Measurements from ENCODE around the gene MOG.
A peak's percentile ranks its signal among the peaks of the same experiment; 100 is the strongest.

Gene MOG

GRCh38 chr6:29656798-29657197 lies at the start of gene MOG:
Gene MOG (plus strand): TSS chr6:29657092. CDS start chr6:29657210, 118 bp downstream.
- no peak for DNase-seq

DNA sequence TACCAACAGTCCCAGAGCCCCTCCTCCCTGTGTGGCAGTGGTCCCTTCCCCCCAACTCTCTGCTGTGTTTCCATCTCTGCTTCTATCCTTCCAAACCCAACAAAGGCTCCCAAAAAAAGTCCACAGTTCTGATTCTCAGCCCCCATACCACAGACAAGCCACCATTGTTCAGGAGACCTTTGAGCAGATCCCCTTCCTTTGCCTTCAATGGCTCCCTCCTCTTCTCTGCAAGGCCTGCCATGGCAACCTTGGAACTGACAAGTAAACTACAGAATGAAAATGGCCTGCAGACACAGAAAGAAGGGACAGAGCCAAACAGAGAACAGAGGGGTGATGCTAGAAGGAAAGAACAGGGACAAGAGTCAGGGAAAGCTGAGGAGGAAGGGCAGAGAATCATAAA lies 48.8 kb upstream of the MOG start:
- DNase-seq: no peak

- DNase-seq: no peak
These were observed 46.4 kb upstream of the MOG start for GRCh38 chr6:29610540-29610939.

GRCh38 chr6:29611426-29611825 lies 45.5 kb upstream of the MOG start:
- no peak for DNase-seq

DNA sequence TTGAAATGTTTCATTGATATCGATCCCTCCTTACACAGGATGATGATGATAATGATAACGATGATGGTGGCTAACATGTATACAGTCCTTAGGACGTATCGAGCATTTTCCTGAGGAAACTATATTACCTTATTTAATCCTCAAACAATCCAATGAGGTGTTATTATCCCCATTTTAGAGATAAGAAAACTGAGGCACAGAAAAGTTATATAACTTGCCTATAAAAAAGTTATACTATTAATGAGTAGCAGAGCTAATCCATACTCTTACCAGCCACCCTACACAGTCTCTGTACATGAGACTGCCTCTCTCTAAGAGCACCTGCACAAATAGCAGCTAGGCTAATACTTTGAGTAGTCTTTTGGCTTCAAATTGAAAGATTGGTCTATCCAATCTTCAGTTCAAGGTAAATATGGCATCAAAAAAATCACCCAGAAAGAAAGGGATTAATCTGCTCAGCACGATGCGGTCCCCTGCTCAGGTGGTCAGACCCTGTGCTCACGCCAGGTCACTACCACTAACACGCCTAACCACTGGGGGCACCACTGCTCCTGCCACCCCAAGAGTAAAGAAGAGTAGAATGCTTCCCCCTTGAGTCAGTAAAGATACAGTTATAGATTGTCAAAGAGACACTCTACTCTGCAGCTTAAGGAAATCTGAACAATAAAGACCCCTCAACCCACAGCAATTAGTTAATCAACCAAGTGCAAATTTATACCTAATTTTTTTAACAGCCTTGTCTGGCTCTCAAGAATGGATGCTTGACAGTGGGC lies 38.9 kb upstream of the MOG start:
- DNase-seq: peak; percentile 6

GRCh38 chr6:29619578-29620160 lies 37.2 kb upstream of the MOG start:
- DNase-seq: no peak

DNA sequence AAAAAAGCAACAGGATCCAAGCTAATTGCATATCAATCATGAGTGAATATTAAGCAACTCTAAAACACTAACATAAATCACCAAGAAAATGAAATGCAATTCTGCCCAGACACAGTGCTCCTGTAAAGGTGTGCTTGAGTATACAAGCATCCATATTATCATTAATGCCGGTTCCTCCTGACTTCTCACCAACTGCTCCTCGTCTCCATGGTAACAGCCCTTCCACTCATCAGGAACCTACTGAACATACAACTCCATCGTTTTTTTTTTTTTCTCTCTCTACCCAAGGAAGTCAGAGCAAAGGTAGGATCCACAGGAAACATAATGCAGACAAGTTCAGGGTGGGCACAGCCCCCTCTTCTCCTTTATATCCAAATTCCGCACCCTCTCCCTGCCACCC lies 36.3 kb upstream of the MOG start:
- no peak for DNase-seq

DNA sequence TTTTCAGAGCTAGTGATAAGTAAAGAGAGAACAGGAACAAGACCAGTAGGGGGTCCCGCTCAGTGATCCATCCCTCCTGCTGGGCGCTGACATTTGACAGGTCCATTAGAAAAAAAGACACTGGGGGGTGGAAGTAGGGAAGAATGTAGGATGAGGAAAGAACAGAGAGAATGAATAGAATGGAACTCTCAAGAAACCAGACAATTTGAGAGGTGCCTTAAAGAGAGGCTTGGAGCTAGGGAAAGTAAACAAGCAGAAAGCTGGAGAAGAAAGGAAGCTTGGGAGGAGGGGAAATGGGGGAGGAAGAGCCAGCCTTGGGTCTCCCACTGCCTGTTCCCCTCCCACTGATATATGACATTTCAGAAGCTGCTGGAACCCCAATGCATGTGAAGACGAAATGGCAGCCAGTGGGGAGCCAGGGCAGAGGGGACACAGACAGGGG lies 32.4 kb upstream of the MOG start:
- no peak for DNase-seq

DNA sequence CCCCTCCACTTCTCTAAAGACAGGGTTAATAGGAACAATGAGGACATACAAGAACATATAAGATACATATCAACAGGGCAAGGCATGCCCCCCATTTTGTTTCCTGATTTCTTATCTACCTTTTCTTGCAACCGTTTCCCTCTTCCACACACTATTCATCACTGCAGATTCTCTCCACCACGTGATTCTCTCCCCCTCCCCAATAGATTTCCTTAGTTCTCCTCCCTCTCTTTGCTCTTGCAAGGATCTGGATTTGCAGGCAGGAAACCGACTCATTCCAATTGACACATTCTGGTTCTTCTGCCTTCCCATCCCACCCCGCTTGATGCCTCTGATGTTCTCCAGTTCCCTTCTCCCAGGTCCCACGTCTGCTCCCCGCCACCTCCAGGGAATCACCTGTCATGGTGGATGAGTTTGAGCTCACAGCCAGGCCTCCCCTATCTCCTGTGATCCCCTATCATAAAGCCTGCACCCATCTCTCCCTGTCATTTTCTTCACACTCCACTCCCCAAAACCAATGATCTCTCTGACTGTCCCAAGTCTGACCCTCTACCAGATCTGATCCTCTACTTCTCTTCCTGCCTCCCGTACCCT lies 31.5 kb upstream of the MOG start:
- DNase-seq: no peak

DNA sequence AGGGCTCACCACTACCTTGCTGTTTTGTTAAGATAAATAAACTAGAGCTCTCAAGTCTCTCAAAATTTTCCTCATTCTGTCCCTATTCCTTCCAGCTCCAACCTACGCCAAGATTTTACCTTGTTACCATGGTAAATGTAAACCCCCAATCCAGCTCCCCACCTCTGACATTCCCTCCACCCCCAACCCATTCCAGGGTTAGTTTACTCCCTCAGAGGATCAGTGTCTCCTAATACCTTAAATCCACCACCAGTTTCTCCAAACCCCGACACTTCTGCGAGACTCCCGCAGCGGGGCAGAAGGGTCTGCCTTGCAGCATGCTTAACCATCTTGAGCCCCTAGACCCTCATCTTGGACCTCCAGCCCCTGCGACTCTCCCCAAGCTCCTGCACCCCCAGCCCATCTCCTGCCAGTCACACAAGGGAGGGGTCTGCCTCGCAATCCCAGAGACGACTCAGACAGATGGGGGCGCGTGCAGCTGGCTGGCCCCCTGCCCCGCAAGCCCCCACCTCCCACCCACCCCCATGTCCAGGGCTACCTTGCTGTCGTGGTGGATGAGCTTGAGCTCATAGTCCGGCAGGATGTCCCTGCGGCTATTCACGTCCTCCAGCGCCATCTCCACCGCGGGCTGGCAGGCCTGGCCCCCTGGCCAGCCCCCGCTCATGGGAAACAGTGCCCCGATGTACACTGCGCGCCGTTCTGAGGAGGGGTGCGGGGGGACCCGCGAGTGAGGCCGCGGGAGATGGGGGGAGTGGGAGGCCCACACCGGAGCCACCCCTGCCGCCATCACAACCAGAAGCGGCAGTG lies 29.7 kb upstream of the MOG start:
- DNase-seq: no peak

DNA sequence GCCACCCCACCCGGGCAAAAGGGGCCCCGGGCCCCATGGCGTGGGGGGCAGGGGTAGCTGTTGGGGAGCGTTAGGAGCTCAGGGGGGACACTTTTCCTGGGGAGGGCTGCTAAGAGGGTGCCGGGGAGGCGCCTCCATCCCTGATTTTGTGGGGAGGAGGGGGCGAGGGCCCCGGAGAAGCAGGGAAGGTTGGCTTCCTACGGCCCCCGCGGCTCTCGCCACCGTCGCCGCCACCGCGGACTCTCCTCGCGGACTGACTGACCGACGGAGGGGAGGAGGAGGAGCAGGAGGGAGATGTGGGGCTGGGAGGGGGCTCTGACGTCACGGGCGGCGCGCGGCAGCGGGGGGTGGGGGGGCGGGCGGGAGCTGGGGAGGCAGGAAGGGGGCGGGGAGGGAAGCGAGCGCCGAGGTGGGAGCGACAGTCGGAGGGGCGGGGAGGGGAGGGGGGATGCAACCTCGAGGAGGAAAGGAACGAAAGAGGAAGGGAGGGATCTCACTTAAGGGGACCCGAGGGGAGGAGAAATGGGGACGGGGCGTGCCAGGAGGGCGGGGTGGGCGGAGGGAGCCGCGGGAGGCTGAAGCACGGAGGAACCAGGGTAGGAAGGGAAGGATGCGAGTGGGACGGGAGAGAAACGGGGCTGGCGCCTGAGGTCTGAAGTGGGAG lies 29.0 kb upstream of the MOG start:
- DNase-seq: peak; percentile 76

- DNase-seq: peak; percentile 48
These were observed 28.2 kb upstream of the MOG start for GRCh38 chr6:29628419-29629281.

GRCh38 chr6:29629571-29629970 lies 27.3 kb upstream of the MOG start:
- DNase-seq: no peak

GRCh38 chr6:29630315-29630714 lies 26.6 kb upstream of the MOG start:
- no peak for DNase-seq

DNA sequence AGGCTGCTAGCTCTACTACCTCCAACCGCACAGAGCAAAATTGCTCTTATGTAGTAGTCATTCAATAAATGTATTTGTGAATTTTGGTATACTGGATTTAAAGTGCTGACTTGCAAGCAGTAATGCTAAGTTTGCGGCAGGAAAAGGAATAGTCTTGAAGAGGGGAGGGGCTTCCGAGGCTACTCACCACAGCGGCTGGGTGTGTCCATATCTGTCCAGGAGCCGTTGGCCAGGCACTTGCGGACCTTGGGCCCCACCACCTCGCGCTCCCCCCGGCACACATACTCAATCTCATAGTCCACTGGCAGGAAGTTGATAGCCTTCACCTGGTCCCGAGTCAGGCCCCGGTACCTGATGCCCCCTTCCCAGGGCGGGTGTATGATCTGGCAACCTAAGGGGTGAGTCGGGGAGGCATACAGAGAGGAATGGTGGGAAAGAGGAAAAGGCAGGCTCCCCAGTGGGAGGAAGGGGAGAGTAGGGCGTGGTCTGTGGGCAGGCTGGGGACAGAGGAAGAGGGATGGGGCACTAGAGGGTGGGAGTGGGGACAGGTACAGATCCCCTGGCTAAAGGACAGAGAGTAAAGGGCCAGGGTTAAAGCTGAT lies 25.6 kb upstream of the MOG start:
- no peak for DNase-seq

GRCh38 chr6:29631860-29632731 lies 24.8 kb upstream of the MOG start:
- peak; percentile 72 for DNase-seq

DNA sequence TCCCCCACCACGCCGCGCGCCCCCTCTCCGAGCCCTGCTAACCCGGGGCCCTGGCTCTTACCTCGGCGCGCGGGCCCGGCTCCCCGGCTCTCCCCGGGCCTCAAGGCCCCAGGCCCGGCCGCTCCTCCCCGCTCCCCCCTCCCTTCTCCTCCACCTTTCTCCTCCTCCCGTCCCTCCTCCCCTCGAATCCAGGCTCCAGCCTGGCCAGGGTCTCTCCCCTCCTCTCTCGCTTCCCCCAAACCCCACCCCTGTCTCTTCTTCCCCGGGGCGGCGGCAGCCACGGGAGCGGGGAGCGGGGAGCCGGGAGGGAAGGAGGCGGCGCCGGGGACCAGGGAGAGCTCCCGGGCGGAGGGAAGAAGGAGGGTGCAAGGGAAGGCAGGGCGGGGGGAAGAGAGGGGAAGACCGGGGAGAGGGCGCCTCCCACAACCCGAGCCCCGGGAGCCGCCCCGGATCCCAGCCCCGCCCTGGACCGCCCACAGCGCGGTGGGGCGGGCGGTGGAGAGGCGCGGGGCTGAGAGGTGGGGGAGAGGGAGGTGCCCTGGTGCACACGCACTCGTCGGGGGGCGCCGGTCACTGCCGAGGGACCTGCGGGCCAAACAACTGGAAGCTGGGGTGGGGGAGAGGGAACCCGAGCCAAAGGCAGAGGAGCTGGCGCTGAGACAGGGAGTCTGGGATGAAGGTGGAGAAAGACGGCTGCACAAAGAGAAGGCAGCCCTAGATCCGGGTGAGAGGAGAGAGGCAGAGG lies 23.9 kb upstream of the MOG start, which contains the start of gene GABBR1:
GABBR1 (minus strand) TSS at position 395 of the 745 bp plus-strand sequence. CDS start 798 bp downstream, outside the sequence.
- peak; percentile 77 for DNase-seq

- DNase-seq: no peak
These were observed 23.4 kb upstream of the MOG start for GRCh38 chr6:29633534-29633905.

- DNase-seq: no peak
These were observed 19.6 kb upstream of the MOG start for GRCh38 chr6:29637247-29637646.

All from CD4-positive, alpha-beta T cell treated with Interleukin-12 subunit alpha and Interleukin-12 subunit beta, for 1 hour (primary cell).